A549 (cell line): Measurements from ENCODE around the gene MRPL20. TPM values are rescaled to one million over a fixed set of nuclear protein-coding genes. Genes with fewer than 3 reads are reported as not detected.

ENCODE experiments used
- ATAC-seq, 2 experiments: fragments of 200-7000 bp in 1 of 2; fragments of >200 bp in 1 of 2; cut with Nextera tagmentation in 1 of 2; cut with Tn5 transposase in 1 of 2; 3 replicates each; pipeline versions ENCODE4 v1.8.0 to v1.9.1; 2018 to 2020; ENCODE audit warnings: mild to moderate bottlenecking in 1 of 2, moderate library complexity in 1 of 2
- CTCF ChIA-PET: fragments of 300-600 bp; sonication (Branson Sonifier 250); formaldehyde crosslinking; extraction: SDS; loops from one replicate; lab custom pipeline; 2021; ENCODE audit warnings: antibody characterized with exemption, inconsistent platforms; lab: Yijun Ruan, JAX
- POLR2A ChIA-PET: fragments of 350-600 bp; formaldehyde crosslinking; extraction: SDS; loops from one replicate; lab custom pipeline; 2021; ENCODE audit warnings: antibody characterized with exemption, inconsistent platforms; lab: Yijun Ruan, JAX
- DNase-seq, 2 experiments: peaks; one replicate each; pipeline versions ENCODE4 v3.0.0 to v3.0.0-alpha.2; 2011 to 2016; ENCODE audit warnings: low read depth in 1 of 2, low spot score in 1 of 2
- FAIRE-seq: peaks from 2 replicates; lab custom pipeline; 2011; peaks lifted over from hg19 to GRCh38; lab: Jason Lieb, UNC
- H3K27ac ChIP-seq, 2 experiments: fragments of >200 bp; sonication (Bioruptor Twin); formaldehyde crosslinking; 3 replicates each; pipeline ENCODE4 v1.5.1; 2016 to 2017
- H3K4me1 ChIP-seq: fragments of >200 bp; sonication (Bioruptor Twin); formaldehyde crosslinking; 3 replicates; pipeline ENCODE4 v1.6.1; 2016
- H3K4me2 ChIP-seq: fragments of >200 bp; sonication (Bioruptor Twin); formaldehyde crosslinking; 3 replicates; pipeline ENCODE4 v1.6.1; 2016
- H3K4me3 ChIP-seq: fragments of >200 bp; sonication (Bioruptor Twin); formaldehyde crosslinking; 3 replicates; pipeline ENCODE4 v1.5.1; 2016
- H3K9me3 ChIP-seq: fragments of >200 bp; sonication (Bioruptor Twin); formaldehyde crosslinking; 3 replicates; pipeline ENCODE4 v1.6.1; 2016
- ATOH8 ChIP-seq: fragments of 250-450 bp; sonication (Bioruptor Pico); IDR thresholded peaks from 2 replicates; pipeline ENCODE4 v1.5.0; 2020; ENCODE audit warnings: low read depth, mild to moderate bottlenecking, moderate library complexity
- BHLHE40 ChIP-seq: IDR thresholded peaks from 2 replicates; pipeline ENCODE4 v1.6.1; 2012; ENCODE audit warnings: low read depth, low read length, inconsistent platforms
- CBX2 ChIP-seq: fragments of 200-600 bp; sonication (generic); IDR thresholded peaks from 2 replicates; pipeline ENCODE4 v1.6.1; 2016; ENCODE audit warnings: low read depth, mild to moderate bottlenecking, borderline replicate concordance
- EHMT2 ChIP-seq: fragments of 200-600 bp; sonication (generic); IDR thresholded peaks from 2 replicates; pipeline ENCODE4 v1.6.1; 2016; ENCODE audit warnings: antibody characterized with exemption, low read depth, mild to moderate bottlenecking, moderate library complexity
- FOXS1 ChIP-seq: fragments of 250-450 bp; sonication (Bioruptor Pico); IDR thresholded peaks from 2 replicates; pipeline ENCODE4 v1.5.0; 2020; ENCODE audit warnings: mild to moderate bottlenecking, moderate library complexity
- HOXA7 ChIP-seq: fragments of 250-450 bp; sonication (Bioruptor Pico); IDR thresholded peaks from 2 replicates; pipeline ENCODE4 v1.5.0; 2020; ENCODE audit warnings: mild to moderate bottlenecking, moderate library complexity
- HOXB13 ChIP-seq: fragments of 250-450 bp; sonication (Bioruptor Pico); IDR thresholded peaks from 2 replicates; pipeline ENCODE4 v1.5.0; 2020; ENCODE audit warnings: low read depth, mild to moderate bottlenecking, moderate library complexity
- HOXB5 ChIP-seq: fragments of 250-450 bp; sonication (Bioruptor Pico); IDR thresholded peaks from 2 replicates; pipeline ENCODE4 v1.5.0; 2020; ENCODE audit warnings: mild to moderate bottlenecking, moderate library complexity
- JUN ChIP-seq, 2 experiments: fragments of >200 bp; sonication (Bioruptor Twin); formaldehyde crosslinking; IDR thresholded peaks; 2 replicates in 1 of 2; 3 replicates in 1 of 2; pipeline ENCODE4 v1.6.1; 2016 to 2017
- JUNB ChIP-seq: fragments of >200 bp; sonication (Bioruptor Twin); formaldehyde crosslinking; IDR thresholded peaks from 2 replicates; pipeline ENCODE4 v1.6.1; 2016
- NPAS2 ChIP-seq: fragments of 250-450 bp; sonication (Bioruptor Pico); IDR thresholded peaks from 2 replicates; pipeline ENCODE4 v1.8.0; 2022; ENCODE audit warnings: mild to moderate bottlenecking, moderate library complexity, borderline replicate concordance
- POLR2AphosphoS2 ChIP-seq: conservative IDR thresholded peaks from 2 replicates; pipeline ENCODE4 v1.6.1; 2012; ENCODE audit warnings: low read length, improper control_type of control experiment, inconsistent platforms
- RAD21 ChIP-seq, 2 experiments: fragments of >200 bp in 1 of 2; sonication (Bioruptor Twin) in 1 of 2; formaldehyde crosslinking in 1 of 2; IDR thresholded peaks in 1 of 2; conservative IDR thresholded peaks in 1 of 2; 2 replicates in 1 of 2; 3 replicates in 1 of 2; pipeline ENCODE4 v1.6.1; 2012 to 2018; ENCODE audit warnings: inconsistent platforms in 1 of 2
- SREBF2 ChIP-seq: fragments of 450-650 bp; IDR thresholded peaks from 2 replicates; pipeline ENCODE4 v1.6.1; 2014; ENCODE audit warnings: mild to moderate bottlenecking, moderate library complexity
- ZFP36 ChIP-seq: fragments of 450-650 bp; IDR thresholded peaks from 2 replicates; pipeline ENCODE4 v1.6.1; 2014; ENCODE audit warnings: borderline replicate concordance; ENCODE audit not compliant: partially characterized antibody
- ZSCAN20 ChIP-seq: fragments of 250-450 bp; sonication (Bioruptor Pico); IDR thresholded peaks from 2 replicates; pipeline ENCODE4 v1.8.0; 2022; ENCODE audit warnings: mild to moderate bottlenecking, moderate library complexity
- WGBS: methylation state at CpG from one replicate; pipeline ENCODE4 v1.1.6; 2017; ENCODE audit errors: missing lambda C conversion rate; 5-methylcytosine and 5-hydroxymethylcytosine counted together
- polyA plus RNA-seq, 4 experiments: library from polyadenylated mRNA; depleted of rRNA in 3 of 4; stranded (reverse); fragments of >200 nt; fragmentation: RNase III in 1 of 4; extraction: RNeasy Plus Mini Kit Qiagen cat#74134 plus additional on column Dnase treatment in 1 of 4; gene quantifications; 2 replicates in 3 of 4; 3 replicates in 1 of 4; pipeline ENCODE4 v1.2.3, GENCODE V29; 2011 to 2017

The MRPL20 gene
- polyA plus RNA-seq, 2 of the 4 experiments (the other 2 are of a cell fraction): 158 to 163 TPM

- no peak for TF ChIP-seq JUN (IDR thresholded peaks at IDR 0.05)
- Histone ChIP-seq H3K4me1 (peaks cover 12% of the 10 kb centered on the region; the same call in 2 of the 3 replicates), H3K4me3 (no peak overlapping the region), H3K27ac (no peak overlapping the region), H3K4me2 (no peak overlapping the region), H3K9me3 (no peaks in the 10 kb centered on the region)
- ATAC-seq (no peak; a peak in 1 of 6 replicates), DNase-seq (no peak), FAIRE-seq (no peak)
- ChIA-PET CTCF (interaction anchor here (1.0 to 2.3 kb wide), 2 partner anchors 15 to 98 kb away, joined by 3 to 13 read pairs; no protein-coding TSS in a partner anchor), POLR2A (no interaction called here)
- 91% methylated on average over 8 of the region's 12 CpGs for WGBS
Measured at GRCh38 chr1:1425426-1425752, 18.3 kb upstream of the MRPL20 start.

DNA sequence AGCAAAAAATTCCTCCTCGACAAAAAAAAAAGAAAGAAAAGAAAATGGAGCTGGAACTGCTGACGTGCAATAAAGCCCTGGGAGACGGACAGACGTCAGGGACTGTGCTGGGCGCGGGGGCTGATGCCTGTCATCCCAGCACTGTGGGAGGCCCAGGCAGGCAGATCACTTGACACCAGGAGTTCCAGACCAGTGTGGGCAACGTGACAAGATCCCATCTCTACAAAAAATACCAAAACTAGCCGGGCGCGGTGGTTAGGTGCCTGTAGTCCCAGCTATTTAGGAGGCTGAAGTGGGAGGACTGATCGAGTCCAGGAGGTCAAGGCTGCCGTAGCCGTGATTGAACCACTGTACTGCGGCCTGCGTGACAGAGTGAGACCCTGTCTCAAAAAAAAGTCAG is 17.6 kb upstream of the MRPL20 start:
- no peak for ATAC-seq
- TF ChIP-seq ZSCAN20 (CRISPR knock-in tag): no peak
- TF ChIP-seq HOXA7 (CRISPR knock-in tag): no peak
- TF ChIP-seq POLR2AphosphoS2: no peak
- no peak for TF ChIP-seq RAD21 (conservative IDR thresholded peaks at IDR 0.05 in 1 of 2, IDR thresholded peaks at IDR 0.05 in 1 of 2)
- TF ChIP-seq, all 56 proteins: peak for 0
- POLR2A ChIA-PET: no interaction called here
- WGBS: 92% methylated on average over 15 of the region's 15 CpGs
- Histone ChIP-seq H3K9me3 (no peaks in the 10 kb centered on the region), H3K4me2 (no peak overlapping the region), H3K27ac (no peak overlapping the region), H3K4me1 (peaks cover 6% of the 10 kb centered on the region; the same call in 2 of the 3 replicates), H3K4me3 (no peak overlapping the region)
- CTCF ChIA-PET: interaction anchor here (0.7 to 2.3 kb wide), 6 partner anchors 9 to 98 kb away, joined by 3 to 13 read pairs (median 4); no protein-coding TSS in a partner anchor
- DNase-seq: peak in 1 of 2 experiments; percentile 0
- FAIRE-seq: no peak

DNA sequence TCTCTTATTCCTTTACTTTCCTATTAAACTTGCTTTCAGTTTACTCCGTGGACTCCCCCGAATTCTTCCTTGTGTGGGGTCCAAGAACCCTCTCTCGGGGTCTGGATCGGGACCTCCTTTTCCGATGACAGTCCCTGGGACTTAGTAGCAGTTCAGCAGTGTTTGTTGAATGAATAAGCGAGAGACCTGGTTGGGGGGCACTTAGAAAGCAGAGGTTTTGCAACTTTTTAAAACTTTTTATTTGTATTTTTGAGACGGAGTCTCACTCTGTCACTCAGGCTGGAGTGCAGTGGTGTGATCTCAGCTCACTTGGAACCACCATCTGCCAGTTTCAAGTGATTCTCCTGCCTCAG is 16.1 kb upstream of the MRPL20 start:
- Histone ChIP-seq H3K9me3 (no peaks in the 10 kb centered on the region), H3K4me2 (no peak overlapping the region), H3K4me3 (no peak overlapping the region), H3K4me1 (0 out of 3 replicates have a peak, but pooled peaks cover 3% of the 10 kb centered on the region), H3K27ac (no peak overlapping the region)
- ATAC-seq (no peak), DNase-seq (no peak), FAIRE-seq (no peak)
- TF ChIP-seq HOXB5 (CRISPR knock-in tag): no peak
- TF ChIP-seq NPAS2: no peak
- TF ChIP-seq ZFP36: no peak
- CTCF ChIA-PET: interaction anchor here (0.6 to 2.3 kb wide), 2 partner anchors 17 to 23 kb away, joined by 3 to 13 read pairs; no protein-coding TSS in a partner anchor
- 89% methylated on average over 7 of the region's 7 CpGs for WGBS
- POLR2A ChIA-PET: no interaction called here

DNA sequence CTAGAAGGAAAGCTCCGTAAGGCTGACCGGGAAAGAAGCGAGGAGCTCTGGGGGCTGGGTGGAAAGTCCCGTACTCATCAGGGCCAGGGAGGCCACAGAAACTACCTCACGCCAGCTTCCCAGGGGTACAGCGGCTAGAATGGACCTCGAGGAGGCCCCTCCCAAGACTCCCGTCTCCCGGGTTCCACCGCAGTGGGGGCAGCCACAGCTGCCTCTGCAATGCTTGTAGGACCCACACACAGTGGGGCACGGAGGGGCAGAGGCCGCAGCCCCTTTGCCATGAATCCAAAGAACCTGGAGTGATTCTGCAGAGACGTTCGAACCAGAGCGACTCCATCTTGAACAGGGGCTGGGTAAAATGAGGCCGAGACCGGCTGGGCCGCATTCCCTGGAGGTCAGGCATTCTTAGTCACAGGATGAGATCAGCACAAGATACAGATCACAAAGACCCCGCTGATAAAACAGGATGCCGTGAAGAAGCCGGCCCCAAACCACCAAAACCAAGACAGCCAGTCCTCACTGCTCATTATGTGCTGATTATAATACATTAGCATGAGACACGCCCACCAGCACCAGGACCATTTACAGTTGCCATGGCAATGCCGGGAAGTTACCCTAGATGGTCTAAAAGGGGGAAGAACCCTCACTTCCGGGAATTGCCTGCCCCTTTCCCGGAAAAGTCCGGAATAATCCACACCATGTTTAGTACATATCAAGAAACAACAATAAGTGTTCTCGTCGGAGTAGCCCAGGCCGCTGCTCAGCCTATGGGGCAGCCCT is 15.6 kb upstream of the MRPL20 start:
- no peak overlapping the region for H3K4me2 ChIP-seq
- FAIRE-seq: no peak
- H3K9me3 ChIP-seq: no peaks in the 10 kb centered on the region
- no peak overlapping the region for H3K4me3 ChIP-seq
- WGBS: 73% methylated on average over 19 of the region's 29 CpGs
- ChIA-PET POLR2A (no interaction called here), CTCF (interaction anchor here (2.3 kb wide), 1 partner anchor 18 kb away, joined by 13 read pairs; no protein-coding TSS in a partner anchor)
- no peak for DNase-seq
- H3K27ac ChIP-seq: no peak overlapping the region
- H3K4me1 ChIP-seq: 0 out of 3 replicates have a peak, but pooled peaks cover 3% of the 10 kb centered on the region
- no peak for ATAC-seq
- no peak for TF ChIP-seq CBX2
- peak; percentile 85; the same call in 1 of the 2 replicates for TF ChIP-seq HOXB13 (CRISPR knock-in tag)
- 0 out of 2 replicates have a peak, but pooled peaks have one; percentile 38 for TF ChIP-seq FOXS1
- peak; percentile 72; the same call in 1 of the 2 replicates for TF ChIP-seq ATOH8 (CRISPR knock-in tag)
- TF ChIP-seq JUNB: no peak
- TF ChIP-seq SREBF2: no peak
- no peak for TF ChIP-seq RAD21 (conservative IDR thresholded peaks at IDR 0.05 in 1 of 2, IDR thresholded peaks at IDR 0.05 in 1 of 2)
- TF ChIP-seq BHLHE40: no peak
- no peak for TF ChIP-seq EHMT2
